Measurements from ENCODE around the gene HOMEZ. TPM values are rescaled to one million over a fixed set of nuclear protein-coding genes. Genes with fewer than 3 reads are reported as not detected.

HOMEZ gene
- total RNA-seq, 2 donors from 2014 or later = 23.8 to 32.0 TPM

DNA sequence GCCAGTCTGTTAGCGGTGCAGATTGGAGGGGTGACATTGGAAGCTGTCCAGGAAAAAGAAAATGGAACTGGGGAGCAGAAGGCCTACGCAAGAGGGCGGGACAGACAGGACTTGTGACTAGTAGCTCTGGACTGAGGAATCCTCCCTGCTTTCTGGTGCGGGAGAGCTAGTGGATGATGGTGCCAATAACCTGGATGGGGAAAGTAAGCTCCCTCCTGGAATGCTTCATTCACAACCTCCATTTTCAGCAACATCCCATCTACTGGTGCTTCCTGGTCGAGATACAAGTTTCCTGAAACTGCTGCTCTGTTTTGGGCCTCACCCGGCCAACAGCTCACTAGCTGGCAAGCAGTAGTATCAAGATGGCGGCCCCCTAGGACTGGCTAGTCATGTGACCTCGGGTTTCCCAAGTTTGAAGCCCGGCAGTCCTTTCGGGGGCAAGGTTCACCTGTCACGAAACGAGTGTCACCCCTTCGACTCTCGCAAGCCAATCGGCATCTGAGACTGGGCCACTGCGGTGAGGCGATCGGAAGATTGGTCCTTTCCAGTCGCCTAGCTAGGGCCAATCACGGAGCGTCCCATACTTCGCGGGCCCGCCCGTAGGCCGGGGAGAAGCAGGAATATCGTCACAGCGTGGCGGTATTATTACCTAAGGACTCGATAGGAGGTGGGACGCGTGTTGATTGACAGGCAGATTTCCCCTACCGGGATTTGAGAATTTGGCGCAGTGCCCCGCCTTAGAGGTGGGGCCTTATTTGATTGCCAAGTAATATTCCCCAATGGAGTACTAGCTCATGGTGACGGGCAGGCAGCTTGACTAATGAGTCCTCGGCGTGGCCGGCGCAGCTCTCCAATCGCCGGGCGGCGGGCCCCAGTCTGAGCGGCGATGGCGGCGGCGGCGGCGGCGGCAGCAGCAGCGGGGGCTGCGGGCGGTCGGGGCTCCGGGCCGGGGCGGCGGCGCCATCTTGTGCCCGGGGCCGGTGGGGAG is 34.9 kb upstream of the HOMEZ start, which contains the start of gene PABPN1:
Gene PABPN1 (plus strand): TSS at position 874 of the 988 bp plus-strand sequence. CDS start 13 bp downstream, at position 887.
- Histone ChIP-seq H3K9me3 (ENCODE audit: control insufficient read depth, low read length) (no peaks in the 10 kb centered on the region), H3K27ac (ENCODE audit: low read depth, low read length) (peak within 1 kb of the TSS; percentile 90), H3K4me1 (ENCODE audit: control insufficient read depth, insufficient read depth, low read length) (peaks cover 6% of the 10 kb centered on the region), H3K9ac (ENCODE audit: extremely low read depth, low read length, poor library complexity, severe bottlenecking) (peak within 1 kb of the TSS; percentile 92), H3K36me3 (ENCODE audit: control insufficient read depth, insufficient read depth, low read length) (peaks cover 42% of the 10 kb centered on the region), H3K4me3 (ENCODE audit: low read length) (peak within 1 kb of the TSS; percentile 95), H3K27me3 (ENCODE audit: control insufficient read depth, insufficient read depth, low read length, poor library complexity, severe bottlenecking) (no peaks in the 10 kb centered on the region)
- DNase-seq = peak; percentile 99
- Mint-ChIP-seq H3K27me3 (ENCODE audit: insufficient read depth) (no peaks in the 10 kb centered on the region), H3K4me1 (peaks cover 10% of the 10 kb centered on the region), H3K36me3 (ENCODE audit: low read depth) (peaks cover 52% of the 10 kb centered on the region), H3K9me3 (no peaks in the 10 kb centered on the region), H3K27ac (peak within 1 kb of the TSS; percentile 98), H3K4me3 (peak within 1 kb of the TSS; percentile 98)
- WGBS, 2 experiments (ENCODE audit: insufficient coverage in 1 of 2, insufficient read length in 1 of 2) = 1 to 6% methylated on average over 30 to 63 of the region's 63 CpGs
- TF ChIP-seq, protein P1, sequence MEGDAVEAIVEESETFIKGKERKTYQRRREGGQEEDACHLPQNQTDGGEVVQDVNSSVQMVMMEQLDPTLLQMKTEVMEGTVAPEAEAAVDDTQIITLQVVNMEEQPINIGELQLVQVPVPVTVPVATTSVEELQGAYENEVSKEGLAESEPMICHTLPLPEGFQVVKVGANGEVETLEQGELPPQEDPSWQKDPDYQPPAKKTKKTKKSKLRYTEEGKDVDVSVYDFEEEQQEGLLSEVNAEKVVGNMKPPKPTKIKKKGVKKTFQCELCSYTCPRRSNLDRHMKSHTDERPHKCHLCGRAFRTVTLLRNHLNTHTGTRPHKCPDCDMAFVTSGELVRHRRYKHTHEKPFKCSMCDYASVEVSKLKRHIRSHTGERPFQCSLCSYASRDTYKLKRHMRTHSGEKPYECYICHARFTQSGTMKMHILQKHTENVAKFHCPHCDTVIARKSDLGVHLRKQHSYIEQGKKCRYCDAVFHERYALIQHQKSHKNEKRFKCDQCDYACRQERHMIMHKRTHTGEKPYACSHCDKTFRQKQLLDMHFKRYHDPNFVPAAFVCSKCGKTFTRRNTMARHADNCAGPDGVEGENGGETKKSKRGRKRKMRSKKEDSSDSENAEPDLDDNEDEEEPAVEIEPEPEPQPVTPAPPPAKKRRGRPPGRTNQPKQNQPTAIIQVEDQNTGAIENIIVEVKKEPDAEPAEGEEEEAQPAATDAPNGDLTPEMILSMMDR (conservative IDR thresholded peaks at IDR 0.05) = no peak

DNA sequence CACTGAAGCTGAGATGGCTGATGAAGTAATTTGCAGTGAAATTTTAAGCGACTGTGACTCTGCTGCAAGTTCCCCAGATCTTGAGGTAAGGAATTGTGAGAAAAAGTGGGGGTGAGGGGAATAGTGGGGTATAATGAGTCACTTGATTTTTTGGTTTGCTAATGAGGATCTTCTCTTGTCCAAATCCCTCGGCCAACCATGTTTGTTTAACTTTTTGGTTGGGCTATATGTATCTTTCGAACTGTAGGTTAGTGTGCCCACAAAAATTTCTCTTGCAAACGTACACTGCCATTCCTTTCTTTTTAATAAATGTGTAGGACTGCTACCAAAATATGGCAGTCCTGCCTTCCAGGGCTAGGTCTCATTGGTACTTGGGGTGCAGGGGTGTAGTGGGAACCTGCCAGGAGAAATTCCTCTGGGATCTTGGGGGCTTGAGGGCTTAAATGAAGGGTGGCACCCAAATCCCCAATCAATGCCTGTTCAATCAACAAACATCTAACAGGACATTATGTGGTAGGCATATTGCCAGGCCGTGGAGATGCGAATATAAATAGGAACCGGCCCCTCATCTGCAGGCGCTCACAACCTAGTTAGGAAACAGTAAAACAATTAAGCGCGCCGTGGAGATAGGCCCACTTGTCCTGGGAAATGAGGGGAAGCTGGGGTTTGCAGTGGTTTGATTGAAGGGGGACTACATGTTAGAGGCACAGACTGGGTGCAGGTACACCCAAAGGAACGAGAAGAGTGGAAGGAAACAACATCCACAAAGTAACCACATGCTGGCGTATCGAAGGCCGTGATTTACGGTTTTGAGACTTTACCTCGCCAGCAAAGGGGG is 34.0 kb upstream of the HOMEZ start:
- WGBS, 2 experiments (ENCODE audit: insufficient coverage in 1 of 2, insufficient read length in 1 of 2) = 94 to 98% methylated on average over 7 to 17 of the region's 17 CpGs
- H3K27ac Mint-ChIP-seq = peak overlapping the region; percentile 98
- H3K4me3 Mint-ChIP-seq = peak overlapping the region; percentile 98
- Histone ChIP-seq H3K9ac (ENCODE audit: extremely low read depth, low read length, poor library complexity, severe bottlenecking) (peak overlapping the region; percentile 52), H3K27me3 (ENCODE audit: control insufficient read depth, insufficient read depth, low read length, poor library complexity, severe bottlenecking) (no peaks in the 10 kb centered on the region), H3K9me3 (ENCODE audit: control insufficient read depth, low read length) (no peaks in the 10 kb centered on the region), H3K27ac (ENCODE audit: low read depth, low read length) (peak overlapping the region; percentile 85), H3K4me3 (ENCODE audit: low read length) (peak overlapping the region; percentile 76), H3K4me1 (ENCODE audit: control insufficient read depth, insufficient read depth, low read length) (peaks cover 6% of the 10 kb centered on the region), H3K36me3 (ENCODE audit: control insufficient read depth, insufficient read depth, low read length) (peaks cover 40% of the 10 kb centered on the region)
- H3K4me1 Mint-ChIP-seq = peaks cover 10% of the 10 kb centered on the region
- TF ChIP-seq, protein P1 (conservative IDR thresholded peaks at IDR 0.05) = no peak
- peak; percentile 48 for DNase-seq
- no peaks in the 10 kb centered on the region for H3K9me3 Mint-ChIP-seq
- H3K27me3 Mint-ChIP-seq (ENCODE audit: insufficient read depth) = no peaks in the 10 kb centered on the region
- peaks cover 45% of the 10 kb centered on the region for H3K36me3 Mint-ChIP-seq (ENCODE audit: low read depth)

DNA sequence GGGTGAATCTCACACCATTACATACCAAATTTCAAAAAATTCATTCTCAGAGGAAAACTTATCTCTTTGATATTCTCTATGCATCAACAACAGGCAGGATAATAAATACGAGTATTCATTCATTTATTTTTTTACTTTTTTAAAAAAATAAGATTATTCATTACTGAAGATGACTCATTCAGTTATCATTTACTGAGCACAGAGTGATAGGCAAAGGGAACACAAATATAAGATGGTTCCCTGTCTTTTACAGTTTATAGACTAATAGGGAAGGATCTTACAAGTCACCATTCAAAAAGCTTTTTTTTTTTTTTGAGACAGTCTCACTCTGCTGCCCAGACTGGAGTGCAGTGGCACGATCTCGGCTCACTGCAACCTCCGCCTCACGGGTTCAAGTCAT is 30.4 kb upstream of the HOMEZ start:
- H3K9me3 ChIP-seq (ENCODE audit: control insufficient read depth, low read length) = no peaks in the 10 kb centered on the region
- H3K4me3 Mint-ChIP-seq = no peak overlapping the region
- no peak overlapping the region for H3K27ac Mint-ChIP-seq
- peaks cover 37% of the 10 kb centered on the region for H3K36me3 ChIP-seq (ENCODE audit: control insufficient read depth, insufficient read depth, low read length)
- H3K4me3 ChIP-seq (ENCODE audit: low read length) = no peak overlapping the region
- peaks cover 38% of the 10 kb centered on the region for H3K36me3 Mint-ChIP-seq (ENCODE audit: low read depth)
- TF ChIP-seq, protein P1 (conservative IDR thresholded peaks at IDR 0.05) = no peak
- H3K27me3 Mint-ChIP-seq (ENCODE audit: insufficient read depth) = no peaks in the 10 kb centered on the region
- no peak for DNase-seq
- no peak overlapping the region for H3K9ac ChIP-seq (ENCODE audit: extremely low read depth, low read length, poor library complexity, severe bottlenecking)
- H3K4me1 ChIP-seq (ENCODE audit: control insufficient read depth, insufficient read depth, low read length) = peaks cover 2% of the 10 kb centered on the region
- H3K9me3 Mint-ChIP-seq = no peaks in the 10 kb centered on the region
- H3K4me1 Mint-ChIP-seq = peaks cover 1% of the 10 kb centered on the region
- no peak overlapping the region for H3K27ac ChIP-seq (ENCODE audit: low read depth, low read length)
- no peaks in the 10 kb centered on the region for H3K27me3 ChIP-seq (ENCODE audit: control insufficient read depth, insufficient read depth, low read length, poor library complexity, severe bottlenecking)
- WGBS, 2 experiments (ENCODE audit: insufficient coverage in 1 of 2, insufficient read length in 1 of 2) = 86 to 96% methylated on average over 4 of the region's 5 CpGs

All from endodermal cell (in vitro differentiated cells).